GM12878 (cell line): ENCODE measurements around the gene PPP1R36. TPM values are rescaled to one million over a fixed set of nuclear protein-coding genes. Genes with fewer than 3 reads are reported as not detected.
A peak's percentile ranks its signal among the peaks of the same experiment; 100 is the strongest.

Experiments
- ATAC-seq: fragments of 200-7000 bp; cut with Tn5 transposase; 3 replicates; pipeline ENCODE4 v1.9.1; 2020; ENCODE audit warnings: mild to moderate bottlenecking, moderate library complexity
- BruUV-seq: library from RNA; stranded (reverse); fragments of 400-500 nt; replicated peaks from 2 replicates; lab custom pipeline; 2021; lab: Mats Ljungman, UMichigan
- CTCF ChIA-PET: fragments of 300-600 bp; sonication (Branson Sonifier 250); formaldehyde crosslinking; extraction: SDS; loops from one replicate; lab custom pipeline; 2021; ENCODE audit warnings: inconsistent platforms; lab: Yijun Ruan, JAX
- POLR2A ChIA-PET: fragments of 350-600 bp; formaldehyde crosslinking; extraction: SDS; loops from one replicate; lab custom pipeline; 2021; ENCODE audit warnings: inconsistent platforms; lab: Charles Lee
- RAD21 ChIA-PET: fragments of 300-600 bp; sonication (Branson Sonifier 250); formaldehyde crosslinking; loops from one replicate; lab custom pipeline; 2023; ENCODE audit warnings: antibody characterized with exemption; ENCODE audit not compliant: unreplicated experiment; lab: Charles Lee
- SMC1A ChIA-PET: fragments of 300-600 bp; sonication (Branson Sonifier 250); formaldehyde crosslinking; loops from one replicate; lab custom pipeline; 2023; ENCODE audit not compliant: unreplicated experiment, uncharacterized antibody; lab: Charles Lee
- DNase-seq: peaks from one replicate; pipeline ENCODE4 v3.0.0-alpha.2; 2011; ENCODE audit warnings: low read depth, low spot score
- FAIRE-seq: peaks from 3 replicates; lab custom pipeline; 2011; peaks lifted over from hg19 to GRCh38; lab: Jason Lieb, UNC
- H2AFZ ChIP-seq: 2 replicates; pipeline ENCODE4 v1.6.0; 2011; ENCODE audit warnings: low read depth, low read length, control low read depth; ENCODE audit not compliant: control insufficient read depth
- H3K27ac ChIP-seq: 2 replicates; pipeline ENCODE4 v1.5.1; 2011; ENCODE audit warnings: control low read depth; ENCODE audit not compliant: control insufficient read depth, insufficient read depth
- H3K27me3 ChIP-seq, 2 experiments: replicated peaks in 1 of 2; 2 replicates each; pipeline versions ENCODE4 v1.6.0 to v1.6.1; 2011; ENCODE audit warnings: low read length in 1 of 2; ENCODE audit not compliant: control insufficient read depth in 2 of 2, insufficient read depth in 2 of 2
- H3K36me3 ChIP-seq, 2 experiments: 2 replicates each; pipeline ENCODE4 v1.5.1; 2011; ENCODE audit warnings: low read length in 1 of 2; ENCODE audit not compliant: control insufficient read depth in 2 of 2, insufficient read depth in 2 of 2
- H3K4me1 ChIP-seq: 2 replicates; pipeline ENCODE4 v1.6.1; 2011; ENCODE audit warnings: mild to moderate bottlenecking, low read length, moderate library complexity, mixed read lengths; ENCODE audit not compliant: control insufficient read depth, insufficient read depth
- H3K4me2 ChIP-seq: 2 replicates; pipeline ENCODE4 v1.6.0; 2011; ENCODE audit warnings: control low read depth; ENCODE audit not compliant: control insufficient read depth, insufficient read depth
- H3K4me3 ChIP-seq: fragments of 200-600 bp; sonication (generic); 2 replicates; pipeline ENCODE4 v1.5.1; 2016
- H3K79me2 ChIP-seq: 2 replicates; pipeline ENCODE4 v1.6.0; 2011; ENCODE audit warnings: low read length; ENCODE audit not compliant: control insufficient read depth, insufficient read depth
- H3K9ac ChIP-seq: 2 replicates; pipeline ENCODE4 v1.8.0; 2011; ENCODE audit warnings: low read length, control low read depth, mixed read lengths; ENCODE audit not compliant: control insufficient read depth, insufficient read depth
- H3K9me3 ChIP-seq: replicated peaks from 3 replicates; pipeline ENCODE4 v1.5.1; 2011; ENCODE audit warnings: mild to moderate bottlenecking, low read length; ENCODE audit not compliant: control insufficient read depth, insufficient read depth
- H4K20me1 ChIP-seq: 2 replicates; pipeline ENCODE4 v1.6.0; 2011; ENCODE audit not compliant: control insufficient read depth, insufficient read depth
- CREB1 ChIP-seq: IDR thresholded peaks from 2 replicates; pipeline ENCODE4 v1.6.1; 2012; ENCODE audit warnings: low read depth, mild to moderate bottlenecking, inconsistent platforms
- CTCF ChIP-seq, 3 experiments: IDR thresholded peaks in 2 of 3; conservative IDR thresholded peaks in 1 of 3; 2 replicates each; pipeline ENCODE4 v1.5.1; 2011; ENCODE audit warnings: low read depth in 3 of 3, low read length in 3 of 3, mild to moderate bottlenecking in 3 of 3, control low read depth in 2 of 3, moderate library complexity in 2 of 3, inconsistent platforms in 1 of 3, mixed read lengths in 1 of 3; ENCODE audit not compliant: control insufficient read depth in 2 of 3, insufficient read depth in 1 of 3; ENCODE audit errors: extremely low read depth in 1 of 3
- EED ChIP-seq: sonication (generic); IDR thresholded peaks from 2 replicates; pipeline ENCODE4 v1.6.1; 2016; ENCODE audit warnings: antibody characterized with exemption, low read depth
- FOXM1 ChIP-seq: IDR thresholded peaks from 2 replicates; pipeline ENCODE4 v1.6.1; 2012; ENCODE audit warnings: low read depth, mild to moderate bottlenecking, inconsistent platforms, low read length, moderate library complexity
- IKZF1 ChIP-seq: fragments of 450-650 bp; conservative IDR thresholded peaks from 2 replicates; pipeline ENCODE4 v1.6.1; 2017; ENCODE audit warnings: antibody characterized with exemption, mild to moderate bottlenecking
- IKZF2 ChIP-seq, 2 experiments: fragments of 450-650 bp; IDR thresholded peaks; 2 replicates each; pipeline ENCODE4 v1.6.1; 2017; ENCODE audit warnings: mild to moderate bottlenecking in 2 of 2, moderate library complexity in 2 of 2
- KDM1A ChIP-seq: fragments of 200-600 bp; sonication (generic); IDR thresholded peaks from 2 replicates; pipeline ENCODE4 v1.6.1; 2016; ENCODE audit warnings: borderline replicate concordance
- MXI1 ChIP-seq: fragments of 150-350 bp; IDR thresholded peaks from 2 replicates; pipeline ENCODE4 v1.6.1; 2011; ENCODE audit warnings: low read depth, mild to moderate bottlenecking, inconsistent platforms, low read length, improper control_type of control experiment
- MYB ChIP-seq: fragments of 150-350 bp; IDR thresholded peaks from 2 replicates; pipeline ENCODE4 v1.6.1; 2014; ENCODE audit warnings: mild to moderate bottlenecking, low read depth, low read length, borderline replicate concordance
- RAD21 ChIP-seq: IDR thresholded peaks from 2 replicates; pipeline ENCODE4 v1.6.1; 2011; ENCODE audit warnings: mild to moderate bottlenecking, low read depth, low read length, moderate library complexity; ENCODE audit not compliant: insufficient read depth
- RUNX3 ChIP-seq: IDR thresholded peaks from 2 replicates; pipeline ENCODE4 v1.6.1; 2012; ENCODE audit warnings: low read length, inconsistent platforms
- SMARCA5 ChIP-seq: fragments of 450-650 bp; IDR thresholded peaks from 2 replicates; pipeline ENCODE4 v1.6.1; 2017; ENCODE audit warnings: mild to moderate bottlenecking
- SMC3 ChIP-seq: IDR thresholded peaks from 2 replicates; pipeline ENCODE4 v1.6.1; 2011; ENCODE audit warnings: low read length, improper control_type of control experiment, borderline replicate concordance
- USF2 ChIP-seq: IDR thresholded peaks from 2 replicates; pipeline ENCODE4 v1.6.1; 2011; ENCODE audit warnings: low read depth, low read length, improper control_type of control experiment, borderline replicate concordance
- WRNIP1 ChIP-seq: IDR thresholded peaks from 2 replicates; pipeline ENCODE4 v1.6.1; 2011; ENCODE audit warnings: low read depth, low read length, improper control_type of control experiment, borderline replicate concordance
- ZBED1 ChIP-seq: IDR thresholded peaks from 2 replicates; pipeline ENCODE4 v1.6.1; 2016; ENCODE audit warnings: borderline replicate concordance
- ZZZ3 ChIP-seq: IDR thresholded peaks from 2 replicates; pipeline ENCODE4 v1.6.1; 2011; ENCODE audit warnings: low read depth; ENCODE audit not compliant: control insufficient read depth, insufficient read length
- WGBS: methylation state at CpG from one replicate; pipeline ENCODE4 v1.1.6; 2016; ENCODE audit warnings: low lambda C conversion rate; ENCODE audit not compliant: insufficient replicate concordance, insufficient coverage; ENCODE audit errors: missing lambda C conversion rate; 5-methylcytosine and 5-hydroxymethylcytosine counted together
- in situ Hi-C: fragments of 300-500 bp; cut with MboI; formaldehyde crosslinking; loops from 9 replicates; pipeline ENCODE4 v1.14.3; 2018; ENCODE audit warnings: mixed read lengths
- intact Hi-C: fragments of 100-400 bp; cut with micrococcal nuclease; formaldehyde crosslinking; loops from one replicate; pipeline ENCODE4 v1.14.2; 2022; ENCODE audit not compliant: unreplicated experiment
- polyA plus RNA-seq, 11 experiments: library from polyadenylated mRNA; depleted of rRNA in 4 of 11; unstranded in 6 of 11; stranded (reverse) in 5 of 11; fragments of >200 nt; fragmentation: Nextera tagmentation in 4 of 11; fragmentation: Illumina TruSeq in 1 of 11; extraction: Ambion mirVana in 4 of 11; extraction: Trizol in 1 of 11; gene quantifications; 1 replicate in 1 of 11; 2 replicates in 10 of 11; pipeline versions ENCODE4 v1.2.1 to v1.2.3, GENCODE V29; 2011 to 2016; ENCODE audit warnings: inconsistent platforms in 2 of 11, missing spikeins in 2 of 11, low read depth in 1 of 11
- total RNA-seq, 4 experiments: library from RNA; depleted of rRNA in 3 of 4; stranded (reverse); fragments of >200 nt in 3 of 4; fragmentation: Illumina TruSeq in 1 of 4; extraction: Trizol in 1 of 4; gene quantifications; 2 replicates each; pipeline versions ENCODE4 v1.2.1 to v1.2.3, GENCODE V29; 2013 to 2021
- TF ChIP-seq, protein P1 (sequence below): fragments of 150-350 bp; IDR thresholded peaks from 2 replicates; pipeline ENCODE4 v1.6.1; 2014; ENCODE audit warnings: mild to moderate bottlenecking, low read depth, low read length

Gene PPP1R36
- total and polyA plus RNA-seq, 10 of the 15 experiments (the other 5 are each of a cell fraction or from before 2014, with no cell fraction given) = 0.12 to 0.13 TPM; not detected in 8

- Histone ChIP-seq H3K4me2 (peak overlapping the region; percentile 83), H3K27me3 (no peaks in the 10 kb centered on the region), H3K4me1 (peaks cover 25% of the 10 kb centered on the region), H3K9me3 (no peaks in the 10 kb centered on the region), H3K4me3 (peak overlapping the region; percentile 40; the same call in 1 of the 2 replicates), H3K79me2 (peaks cover 95% of the 10 kb centered on the region), H3K36me3 (peaks cover 0 to 11% of the 10 kb centered on the region in 2 experiments; a peak in 3 of 4 replicates), H2AFZ (no peak overlapping the region), H3K9ac (peak overlapping the region; percentile 5; the same call in 1 of the 2 replicates), H4K20me1 (peaks cover 5% of the 10 kb centered on the region), H3K27ac (peak overlapping the region; percentile 68)
- WGBS = 14% methylated on average over 4 of the region's 4 CpGs
- RAD21 ChIA-PET = interaction anchor here (0.6 to 4.2 kb wide), 18 partner anchors 9 to 489 kb away, joined by 3 to 24 read pairs (median 4); no protein-coding TSS in a partner anchor
- peak; percentile 53 for TF ChIP-seq IKZF1
- no peak for TF ChIP-seq KDM1A
- peak in 1 of 2 experiments; percentile 25; a peak in 1 of 4 replicates for TF ChIP-seq IKZF2 (IDR thresholded peaks at IDR 0.05)
- TF ChIP-seq, protein P1, sequence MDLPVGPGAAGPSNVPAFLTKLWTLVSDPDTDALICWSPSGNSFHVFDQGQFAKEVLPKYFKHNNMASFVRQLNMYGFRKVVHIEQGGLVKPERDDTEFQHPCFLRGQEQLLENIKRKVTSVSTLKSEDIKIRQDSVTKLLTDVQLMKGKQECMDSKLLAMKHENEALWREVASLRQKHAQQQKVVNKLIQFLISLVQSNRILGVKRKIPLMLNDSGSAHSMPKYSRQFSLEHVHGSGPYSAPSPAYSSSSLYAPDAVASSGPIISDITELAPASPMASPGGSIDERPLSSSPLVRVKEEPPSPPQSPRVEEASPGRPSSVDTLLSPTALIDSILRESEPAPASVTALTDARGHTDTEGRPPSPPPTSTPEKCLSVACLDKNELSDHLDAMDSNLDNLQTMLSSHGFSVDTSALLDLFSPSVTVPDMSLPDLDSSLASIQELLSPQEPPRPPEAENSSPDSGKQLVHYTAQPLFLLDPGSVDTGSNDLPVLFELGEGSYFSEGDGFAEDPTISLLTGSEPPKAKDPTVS = peak; percentile 86
- 0 out of 2 replicates have a peak, but pooled peaks have one; percentile 80 for TF ChIP-seq SMARCA5
- no peak for TF ChIP-seq ZZZ3
- TF ChIP-seq MXI1 = peak; percentile 90
- no peak for TF ChIP-seq ZBED1
- TF ChIP-seq RUNX3 = peak; percentile 24; the same call in 1 of the 2 replicates
- TF ChIP-seq EED = 0 out of 2 replicates have a peak, but pooled peaks have one; percentile 21
- peak; percentile 82 to 95 (median 84) for TF ChIP-seq CTCF (IDR thresholded peaks at IDR 0.05 in 2 of 3, conservative IDR thresholded peaks at IDR 0.05 in 1 of 3; ENCODE audit: control insufficient read depth in 2 of 3, extremely low read depth in 1 of 3, insufficient read depth in 1 of 3, low read depth in 3 of 3, low read length in 3 of 3)
- no peak for TF ChIP-seq MYB
- TF ChIP-seq RAD21 = peak; percentile 68
- TF ChIP-seq FOXM1 = peak; percentile 40; the same call in 1 of the 2 replicates
- TF ChIP-seq SMC3 = peak; percentile 76
- TF ChIP-seq USF2 = no peak
- 0 out of 2 replicates have a peak, but pooled peaks have one; percentile 47 for TF ChIP-seq WRNIP1
- TF ChIP-seq CREB1 = 0 out of 2 replicates have a peak, but pooled peaks have one; percentile 36
- CTCF ChIA-PET = interaction anchor here (0.6 to 6.3 kb wide), 25 partner anchors 9 to 387 kb away, joined by 3 to 63 read pairs (median 5); partner anchors contain the start of gene MTHFD1
- in situ Hi-C loops = no loop called here
- BruUV-seq = no TSS peak
- POLR2A ChIA-PET = interaction anchor here (0.6 to 3.0 kb wide), 6 partner anchors 8 to 65 kb away, joined by 3 to 19 read pairs (median 3); no protein-coding TSS in a partner anchor
- ATAC-seq = peak; percentile 50
- DNase-seq = no peak
- FAIRE-seq = peak; percentile 80
- SMC1A ChIA-PET = interaction anchor here (0.6 to 5.0 kb wide), 19 partner anchors 9 to 197 kb away, joined by 3 to 40 read pairs (median 5); no protein-coding TSS in a partner anchor
- intact Hi-C loops = no loop called here
Measured at GRCh38 chr14:64510825-64511671, 38.7 kb upstream of the PPP1R36 start.
